Heart left ventricle (tissue), 13 donors: ENCODE data around the gene SNX4.

Experiments
- POLR2A ChIP-seq, 2 donors: fragments of 450-650 bp; IDR thresholded peaks; one replicate each; pipeline ENCODE4 v1.6.1; 2017; ENCODE audit warnings: antibody characterized with exemption in 2 of 2, mild to moderate bottlenecking in 2 of 2, moderate library complexity in 2 of 2
- TF ChIP-seq, protein P1 (sequence below), 12 donors: fragments of 200-600 bp; sonication (generic) in 4 of 12; IDR thresholded peaks; one replicate each; pipeline versions ENCODE4 v1.5.0 to v1.8.0; 2018 to 2022; ENCODE audit warnings: antibody characterized with exemption in 12 of 12, mild to moderate bottlenecking in 5 of 12
- donor health status: ischemic (EF 13 %, LVEDD 7.1; RV severe dilation, severe dysfunction).
- donor health status: DM: no; HTN: yes; CAD: no.
- donor health status: DM: no; HTN: no; CAD: no.
- donor health status: ischemic (EF 25% LVEDD 6.9; RV normal size, moderate dysfunction).
- donor health status: ischemic (EF 25% LVEDD 5.7; RV mildly dilated, moderate dysfunction).
- donor health status: ischemic (EF 35%, LVEDD 5.7; RV mildly dilated, moderate dysfunction).
- donor health status: nonischemic (EF 11% LVEDD 7.7; RV severe dilation, severe dysfunction).
- donor health status: DM: yes; HTN: yes; CAD: no.
- donor health status: PGD.
- donor health status: ischemic (EF 29% LVEDD 5.4; RV normal size, mild dysfunction).
- donor health status: nonischemic (EF 23%, LVEDD 6.1; RV moderate dilation, normal function).

DNA sequence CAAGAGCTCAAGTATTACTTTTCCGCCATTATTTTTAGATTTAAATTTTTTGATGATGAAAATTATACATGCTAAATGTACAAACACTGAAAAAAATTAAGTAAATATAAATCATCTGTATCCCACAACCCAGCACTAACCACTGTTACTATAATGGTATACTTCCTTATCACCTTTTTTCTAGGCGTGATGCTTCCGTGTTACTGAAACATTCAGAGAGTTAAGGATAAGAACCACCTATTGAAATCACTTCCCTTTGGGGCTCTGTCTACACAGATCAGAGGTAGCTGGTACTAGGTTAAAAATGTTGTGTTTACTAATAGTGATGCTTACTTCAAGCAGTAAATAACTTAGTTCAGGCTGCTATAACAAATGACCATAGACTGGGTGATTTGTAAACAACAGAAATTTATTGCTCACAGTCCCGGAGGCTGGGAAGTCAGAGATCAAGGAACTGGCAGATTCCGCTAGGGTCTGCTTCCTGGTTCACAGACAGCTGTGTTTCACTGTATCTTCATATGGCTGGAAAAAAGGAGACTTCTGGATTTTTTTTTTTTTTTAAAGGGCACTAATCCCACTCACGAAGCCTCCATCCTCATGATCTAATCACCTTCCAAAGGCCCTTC lies 6.4 kb downstream of the SNX4 start:
- TF ChIP-seq POLR2A (IDR thresholded peaks at IDR 0.05) = no peak
- TF ChIP-seq, protein P1, sequence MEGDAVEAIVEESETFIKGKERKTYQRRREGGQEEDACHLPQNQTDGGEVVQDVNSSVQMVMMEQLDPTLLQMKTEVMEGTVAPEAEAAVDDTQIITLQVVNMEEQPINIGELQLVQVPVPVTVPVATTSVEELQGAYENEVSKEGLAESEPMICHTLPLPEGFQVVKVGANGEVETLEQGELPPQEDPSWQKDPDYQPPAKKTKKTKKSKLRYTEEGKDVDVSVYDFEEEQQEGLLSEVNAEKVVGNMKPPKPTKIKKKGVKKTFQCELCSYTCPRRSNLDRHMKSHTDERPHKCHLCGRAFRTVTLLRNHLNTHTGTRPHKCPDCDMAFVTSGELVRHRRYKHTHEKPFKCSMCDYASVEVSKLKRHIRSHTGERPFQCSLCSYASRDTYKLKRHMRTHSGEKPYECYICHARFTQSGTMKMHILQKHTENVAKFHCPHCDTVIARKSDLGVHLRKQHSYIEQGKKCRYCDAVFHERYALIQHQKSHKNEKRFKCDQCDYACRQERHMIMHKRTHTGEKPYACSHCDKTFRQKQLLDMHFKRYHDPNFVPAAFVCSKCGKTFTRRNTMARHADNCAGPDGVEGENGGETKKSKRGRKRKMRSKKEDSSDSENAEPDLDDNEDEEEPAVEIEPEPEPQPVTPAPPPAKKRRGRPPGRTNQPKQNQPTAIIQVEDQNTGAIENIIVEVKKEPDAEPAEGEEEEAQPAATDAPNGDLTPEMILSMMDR (IDR thresholded peaks at IDR 0.05) = no peak
